ENCODE measurements around the gene SMARCA4.

DNA sequence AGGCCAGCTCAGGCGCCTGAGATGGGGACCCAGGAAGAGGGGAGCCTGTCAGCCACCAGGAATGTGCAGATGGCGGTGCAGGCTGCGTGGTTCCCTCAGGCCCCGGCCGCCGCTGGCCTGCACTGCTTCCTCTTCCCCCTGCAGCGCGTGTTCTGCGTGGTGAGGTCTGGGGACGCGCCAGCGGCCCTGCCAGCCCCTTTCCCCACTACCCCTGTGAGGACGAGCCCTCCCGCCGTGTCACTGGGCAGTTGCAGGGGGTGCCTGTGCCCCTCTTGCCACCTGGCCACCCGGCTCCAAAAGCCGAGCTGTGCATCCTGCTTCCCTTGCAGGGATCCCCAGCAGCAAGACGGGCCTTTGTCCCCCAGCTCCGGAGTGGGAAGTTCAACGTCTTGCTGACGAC, 58.4 kb downstream of the SMARCA4 start:
- TF ChIP-seq CTCF (IDR thresholded peaks at IDR 0.05) (no peak), POLR2A (IDR thresholded peaks at IDR 0.05) (no peak)
